ENCODE measurements around the gene DDX20. TPM values are rescaled to one million over a fixed set of nuclear protein-coding genes. Genes with fewer than 3 reads are reported as not detected.

DDX20 gene
- total and polyA plus RNA-seq, 2 donors = 10.9 to 17.8 TPM

- peaks cover 0 to 8% of the 10 kb centered on the region in 2 donors for H3K36me3 ChIP-seq (ENCODE audit: control insufficient read depth in 2 of 2, insufficient read depth in 2 of 2, low read length in 1 of 2)
- WGBS = 88% methylated on average over 7 of the region's 7 CpGs
- H3K4me3 ChIP-seq (ENCODE audit: low read length in 2 of 2) = no peak overlapping the region
- no peaks in the 10 kb centered on the region for H3K4me1 ChIP-seq (ENCODE audit: control insufficient read depth in 2 of 2, insufficient read depth in 2 of 2, low read length in 2 of 2)
- DNase-seq (ENCODE audit: low read depth in 6 of 9, low spot score in 9 of 9) = no peak
- no peaks in the 10 kb centered on the region for H3K9me3 ChIP-seq (ENCODE audit: control insufficient read depth in 2 of 2, insufficient read depth in 1 of 2, low read length in 1 of 2)
- H3K27ac ChIP-seq (ENCODE audit: low read depth in 1 of 2, low read length in 1 of 2) = no peak overlapping the region
- no peaks in the 10 kb centered on the region for H3K27me3 ChIP-seq (ENCODE audit: control insufficient read depth in 2 of 2, insufficient read depth in 1 of 2, low read length in 1 of 2)
Measured at GRCh38 chr1:111720274-111720976, 35.3 kb upstream of the DDX20 start.

DNA sequence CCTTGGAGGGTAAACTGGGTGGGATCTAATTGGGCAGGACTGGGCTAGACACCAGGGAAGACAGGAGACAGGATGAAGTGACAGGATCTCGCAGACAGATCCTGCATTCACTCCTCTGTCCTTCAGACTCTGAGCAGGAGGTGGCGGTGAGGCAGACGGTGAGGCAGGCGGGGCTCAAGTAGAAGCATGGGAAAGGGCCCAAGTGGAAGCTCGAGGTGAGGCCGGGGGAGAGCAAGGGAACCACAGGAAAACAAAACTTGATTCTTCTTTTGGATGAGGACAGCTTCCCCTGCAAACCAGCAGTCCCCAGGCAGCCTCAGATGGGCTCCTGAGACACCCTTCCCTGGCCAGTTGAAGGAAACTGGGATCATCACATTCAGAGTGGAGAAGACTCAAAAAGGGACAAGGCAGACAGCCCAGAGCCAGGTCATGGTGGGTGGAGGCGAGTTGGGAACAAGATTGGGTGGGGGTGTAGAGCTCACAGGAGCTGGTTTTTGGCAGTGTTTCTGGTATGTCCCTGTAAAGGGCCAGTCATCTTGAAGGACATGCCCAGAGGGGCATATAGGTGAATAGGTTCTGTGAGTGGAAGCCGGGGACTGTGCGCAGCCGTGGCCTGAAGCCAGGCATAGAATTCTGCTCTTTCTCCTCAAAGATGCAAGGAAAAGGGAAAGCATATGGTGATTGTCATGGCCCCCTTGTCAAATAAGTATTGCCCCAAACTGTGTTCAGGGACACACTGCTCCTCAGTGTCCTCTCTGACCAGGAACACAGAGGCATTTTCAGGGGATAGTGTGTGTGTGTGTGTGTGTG lies 34.5 kb upstream of the DDX20 start:
- H3K27me3 ChIP-seq (ENCODE audit: control insufficient read depth in 2 of 2, insufficient read depth in 1 of 2, low read length in 1 of 2) = no peaks in the 10 kb centered on the region
- H3K9me3 ChIP-seq (ENCODE audit: control insufficient read depth in 2 of 2, insufficient read depth in 1 of 2, low read length in 1 of 2) = no peaks in the 10 kb centered on the region
- DNase-seq (ENCODE audit: low read depth in 6 of 9, low spot score in 9 of 9) = no peak
- H3K27ac ChIP-seq (ENCODE audit: low read depth in 1 of 2, low read length in 1 of 2) = no peak overlapping the region
- 83% methylated on average over 10 of the region's 10 CpGs for WGBS
- H3K4me3 ChIP-seq (ENCODE audit: low read length in 2 of 2) = no peak overlapping the region
- H3K36me3 ChIP-seq (ENCODE audit: control insufficient read depth in 2 of 2, insufficient read depth in 2 of 2, low read length in 1 of 2) = peaks cover 0 to 8% of the 10 kb centered on the region in 2 donors
- H3K4me1 ChIP-seq (ENCODE audit: control insufficient read depth in 2 of 2, insufficient read depth in 2 of 2, low read length in 2 of 2) = no peaks in the 10 kb centered on the region

GRCh38 chr1:111723091-111723806 lies 32.5 kb upstream of the DDX20 start:
- 94% methylated on average over 7 of the region's 7 CpGs for WGBS
- Histone ChIP-seq H3K36me3 (ENCODE audit: control insufficient read depth in 2 of 2, insufficient read depth in 2 of 2, low read length in 1 of 2) (peaks cover 0 to 3% of the 10 kb centered on the region in 2 donors), H3K4me3 (ENCODE audit: low read length in 2 of 2) (no peak overlapping the region), H3K27me3 (ENCODE audit: control insufficient read depth in 2 of 2, insufficient read depth in 1 of 2, low read length in 1 of 2) (no peaks in the 10 kb centered on the region), H3K27ac (ENCODE audit: low read depth in 1 of 2, low read length in 1 of 2) (no peak overlapping the region), H3K9me3 (ENCODE audit: control insufficient read depth in 2 of 2, insufficient read depth in 1 of 2, low read length in 1 of 2) (no peaks in the 10 kb centered on the region), H3K4me1 (ENCODE audit: control insufficient read depth in 2 of 2, insufficient read depth in 2 of 2, low read length in 2 of 2) (no peaks in the 10 kb centered on the region)
- DNase-seq (ENCODE audit: low read depth in 6 of 9, low spot score in 9 of 9) = no peak

DNA sequence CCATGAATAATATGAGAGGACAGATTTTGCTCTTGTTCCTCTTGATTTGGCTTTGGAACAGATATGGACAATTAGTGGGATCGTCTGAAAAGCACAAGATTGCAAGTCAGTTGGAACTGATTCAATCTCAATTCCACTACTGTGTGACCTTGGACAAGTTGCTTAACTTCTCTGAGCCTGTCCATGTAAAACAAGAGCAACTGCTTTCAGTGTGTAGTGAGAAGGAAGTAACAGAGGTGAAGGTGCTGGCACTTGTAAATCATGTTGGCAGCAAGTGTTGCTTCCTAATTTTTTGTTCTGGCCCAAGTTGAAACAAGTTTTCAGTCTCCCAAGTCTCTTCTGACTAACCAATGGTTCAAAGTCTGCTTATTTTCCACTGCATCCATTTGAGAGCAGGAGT lies 31.8 kb upstream of the DDX20 start:
- no peaks in the 10 kb centered on the region for H3K9me3 ChIP-seq (ENCODE audit: control insufficient read depth in 2 of 2, insufficient read depth in 1 of 2, low read length in 1 of 2)

DNA sequence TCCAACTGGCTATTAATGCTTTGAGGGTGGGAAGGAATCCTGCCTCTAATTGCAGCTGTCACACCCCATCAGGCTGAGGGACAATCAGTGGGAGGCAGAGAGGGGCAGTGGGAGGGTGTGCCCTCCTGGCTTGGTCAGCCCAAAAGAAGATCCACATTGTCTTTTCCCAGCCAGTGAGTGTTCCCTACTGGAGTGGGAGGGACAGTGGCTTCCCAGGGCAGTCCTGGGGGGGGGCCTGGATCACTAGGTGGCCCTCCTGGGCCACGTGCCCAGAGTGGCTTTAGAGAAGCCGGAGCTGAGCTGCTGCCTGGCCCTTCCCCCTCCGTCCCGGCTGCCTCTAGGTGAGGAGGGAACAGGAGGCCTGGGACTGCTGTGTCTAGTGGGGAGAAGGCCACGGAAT lies 30.5 kb upstream of the DDX20 start:
- Histone ChIP-seq H3K27ac (ENCODE audit: low read depth in 1 of 2, low read length in 1 of 2) (no peak overlapping the region), H3K4me3 (ENCODE audit: low read length in 2 of 2) (no peak overlapping the region), H3K9me3 (ENCODE audit: control insufficient read depth in 2 of 2, insufficient read depth in 1 of 2, low read length in 1 of 2) (no peaks in the 10 kb centered on the region), H3K27me3 (ENCODE audit: control insufficient read depth in 2 of 2, insufficient read depth in 1 of 2, low read length in 1 of 2) (no peaks in the 10 kb centered on the region), H3K4me1 (ENCODE audit: control insufficient read depth in 2 of 2, insufficient read depth in 2 of 2, low read length in 2 of 2) (peaks cover 0 to 3% of the 10 kb centered on the region in 2 donors), H3K36me3 (ENCODE audit: control insufficient read depth in 2 of 2, insufficient read depth in 2 of 2, low read length in 1 of 2) (peaks cover 0 to 3% of the 10 kb centered on the region in 2 donors)
- DNase-seq (ENCODE audit: low read depth in 6 of 9, low spot score in 9 of 9) = no peak
- 94% methylated on average over 5 of the region's 5 CpGs for whole genome bisulfite sequencing

More for the DNA sequence above, 31.8 kb upstream of the DDX20 start:
- 86% methylated on average over 1 of the region's 1 CpG for WGBS
- no peak for DNase-seq (ENCODE audit: low read depth in 6 of 9, low spot score in 9 of 9)
- H3K27me3 ChIP-seq (ENCODE audit: control insufficient read depth in 2 of 2, insufficient read depth in 1 of 2, low read length in 1 of 2) = no peaks in the 10 kb centered on the region
- H3K4me1 ChIP-seq (ENCODE audit: control insufficient read depth in 2 of 2, insufficient read depth in 2 of 2, low read length in 2 of 2) = no peaks in the 10 kb centered on the region
- H3K36me3 ChIP-seq (ENCODE audit: control insufficient read depth in 2 of 2, insufficient read depth in 2 of 2, low read length in 1 of 2) = peaks cover 0 to 3% of the 10 kb centered on the region in 2 donors
- no peak overlapping the region for H3K27ac ChIP-seq (ENCODE audit: low read depth in 1 of 2, low read length in 1 of 2)
- H3K4me3 ChIP-seq (ENCODE audit: low read length in 2 of 2) = no peak overlapping the region

DNA sequence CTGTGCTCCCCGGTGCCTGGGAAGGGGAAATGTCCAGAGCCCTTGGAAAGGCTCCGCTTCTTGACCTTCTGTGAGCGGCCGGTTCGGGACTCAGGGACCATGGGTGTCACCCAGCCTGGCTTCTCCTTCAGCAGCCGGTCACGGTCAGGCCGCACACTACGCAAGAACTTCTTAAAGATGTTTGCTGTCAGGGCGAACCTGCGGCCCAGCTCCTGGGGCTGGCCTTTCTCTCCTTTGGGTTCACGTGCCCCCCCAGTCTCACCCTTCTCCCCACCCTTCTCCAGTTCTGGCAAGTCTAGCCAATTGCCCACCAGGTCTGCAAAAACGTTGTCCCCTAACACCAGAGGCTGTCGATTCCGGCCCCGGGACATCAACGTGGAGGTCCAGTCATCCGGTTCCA lies 28.6 kb upstream of the DDX20 start:
- DNase-seq (ENCODE audit: low read depth in 6 of 9, low spot score in 9 of 9) = no peak
- Histone ChIP-seq H3K9me3 (ENCODE audit: control insufficient read depth in 2 of 2, insufficient read depth in 1 of 2, low read length in 1 of 2) (no peaks in the 10 kb centered on the region), H3K4me3 (ENCODE audit: low read length in 2 of 2) (no peak overlapping the region), H3K27me3 (ENCODE audit: control insufficient read depth in 2 of 2, insufficient read depth in 1 of 2, low read length in 1 of 2) (no peaks in the 10 kb centered on the region), H3K36me3 (ENCODE audit: control insufficient read depth in 2 of 2, insufficient read depth in 2 of 2, low read length in 1 of 2) (peaks cover 0 to 3% of the 10 kb centered on the region in 2 donors), H3K4me1 (ENCODE audit: control insufficient read depth in 2 of 2, insufficient read depth in 2 of 2, low read length in 2 of 2) (peaks cover 0 to 3% of the 10 kb centered on the region in 2 donors), H3K27ac (ENCODE audit: low read depth in 1 of 2, low read length in 1 of 2) (no peak overlapping the region)
- 94% methylated on average over 18 of the region's 18 CpGs for WGBS

DNA sequence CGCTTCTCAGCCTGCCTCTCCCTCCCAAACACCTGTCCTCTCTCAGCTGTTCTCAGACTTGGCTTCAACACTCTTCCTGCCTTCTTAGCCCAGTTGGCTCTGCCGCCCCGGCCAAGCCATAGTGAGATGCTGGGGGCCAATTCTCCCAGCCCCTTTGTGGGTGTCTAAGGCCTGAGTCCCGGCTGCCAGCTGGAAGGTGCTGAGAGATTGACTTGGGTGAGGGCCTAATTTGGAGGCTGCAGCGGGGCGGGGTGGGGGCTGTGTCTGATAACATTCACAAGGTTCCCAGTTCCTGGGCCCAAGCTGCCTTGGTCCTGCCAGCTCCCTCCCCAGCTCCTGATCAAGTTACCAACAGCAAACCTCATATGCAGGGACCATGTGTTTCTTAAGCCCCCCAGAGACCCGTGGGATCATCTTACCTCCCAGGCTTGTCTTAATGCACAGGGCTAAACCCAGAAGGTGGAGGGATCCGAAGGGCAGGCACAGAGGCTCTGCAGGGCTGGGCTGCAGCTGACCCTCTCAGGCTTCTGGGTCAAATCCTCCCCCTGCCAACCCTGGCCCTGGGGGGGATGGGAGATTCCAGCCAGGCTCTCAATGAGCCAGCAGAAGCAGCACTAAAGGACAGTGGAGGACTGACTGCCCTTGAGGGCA lies 26.3 kb upstream of the DDX20 start:
- Histone ChIP-seq H3K27ac (ENCODE audit: low read depth in 1 of 2, low read length in 1 of 2) (no peak overlapping the region), H3K4me3 (ENCODE audit: low read length in 2 of 2) (no peak overlapping the region), H3K4me1 (ENCODE audit: control insufficient read depth in 2 of 2, insufficient read depth in 2 of 2, low read length in 2 of 2) (peaks cover 0 to 15% of the 10 kb centered on the region in 2 donors), H3K9me3 (ENCODE audit: control insufficient read depth in 2 of 2, insufficient read depth in 1 of 2, low read length in 1 of 2) (no peaks in the 10 kb centered on the region), H3K36me3 (ENCODE audit: control insufficient read depth in 2 of 2, insufficient read depth in 2 of 2, low read length in 1 of 2) (peaks cover 0 to 3% of the 10 kb centered on the region in 2 donors), H3K27me3 (ENCODE audit: control insufficient read depth in 2 of 2, insufficient read depth in 1 of 2, low read length in 1 of 2) (no peaks in the 10 kb centered on the region)
- no peak for DNase-seq (ENCODE audit: low read depth in 6 of 9, low spot score in 9 of 9)
- 84% methylated on average over 8 of the region's 8 CpGs for WGBS

DNA sequence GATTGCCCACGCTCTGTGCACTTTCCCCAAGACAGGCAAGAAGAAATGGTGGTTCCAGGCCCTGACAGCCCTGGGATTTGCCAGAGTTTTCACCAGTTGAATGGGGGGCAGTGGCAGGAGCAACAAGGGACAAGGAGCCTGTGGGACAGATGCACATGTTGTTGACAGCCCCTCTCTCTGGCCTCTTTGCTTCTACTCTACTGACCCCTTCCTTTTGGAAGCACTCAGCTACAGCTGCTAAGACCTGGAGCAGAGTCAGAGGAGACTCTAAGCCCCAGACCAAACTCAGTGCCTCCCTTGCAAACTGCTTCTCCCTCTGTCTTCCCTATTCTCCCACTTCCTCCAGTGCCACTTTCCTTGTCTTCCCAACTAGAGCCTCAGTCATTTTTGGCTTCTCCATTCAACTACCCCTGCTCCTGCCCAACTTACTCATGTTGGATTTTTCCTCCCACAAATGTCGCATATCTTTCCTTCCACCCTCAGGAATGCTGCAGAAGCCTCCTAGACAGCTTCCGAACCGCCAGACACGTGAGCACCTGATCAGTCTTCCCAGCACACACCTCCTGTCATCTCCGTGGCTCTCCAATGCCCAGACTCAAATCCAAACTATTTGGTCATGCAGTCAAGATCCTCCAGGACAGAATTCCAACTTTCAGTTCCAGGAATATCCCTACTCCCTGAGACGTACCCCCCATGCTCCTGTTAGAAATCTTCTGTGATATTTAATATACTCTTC lies 25.6 kb upstream of the DDX20 start:
- no peak overlapping the region for H3K4me3 ChIP-seq (ENCODE audit: low read length in 2 of 2)
- H3K27me3 ChIP-seq (ENCODE audit: control insufficient read depth in 2 of 2, insufficient read depth in 1 of 2, low read length in 1 of 2) = no peaks in the 10 kb centered on the region
- peaks cover 0 to 15% of the 10 kb centered on the region in 2 donors for H3K4me1 ChIP-seq (ENCODE audit: control insufficient read depth in 2 of 2, insufficient read depth in 2 of 2, low read length in 2 of 2)
- no peaks in the 10 kb centered on the region for H3K9me3 ChIP-seq (ENCODE audit: control insufficient read depth in 2 of 2, insufficient read depth in 1 of 2, low read length in 1 of 2)
- H3K36me3 ChIP-seq (ENCODE audit: control insufficient read depth in 2 of 2, insufficient read depth in 2 of 2, low read length in 1 of 2) = peaks cover 0 to 3% of the 10 kb centered on the region in 2 donors
- 91% methylated on average over 7 of the region's 7 CpGs for WGBS
- H3K27ac ChIP-seq (ENCODE audit: low read depth in 1 of 2, low read length in 1 of 2) = no peak overlapping the region
- DNase-seq (ENCODE audit: low read depth in 6 of 9, low spot score in 9 of 9) = no peak

Measured in thymus (tissue), 11 donors.